Measurements from ENCODE around the gene OGA. TPM values are rescaled to one million over a fixed set of nuclear protein-coding genes. Genes with fewer than 3 reads are reported as not detected.
A peak's percentile ranks its signal among the peaks of the same experiment; 100 is the strongest.

Gene OGA
- total RNA-seq, 2 donors from 2014 or later = 411 to 421 TPM

DNA sequence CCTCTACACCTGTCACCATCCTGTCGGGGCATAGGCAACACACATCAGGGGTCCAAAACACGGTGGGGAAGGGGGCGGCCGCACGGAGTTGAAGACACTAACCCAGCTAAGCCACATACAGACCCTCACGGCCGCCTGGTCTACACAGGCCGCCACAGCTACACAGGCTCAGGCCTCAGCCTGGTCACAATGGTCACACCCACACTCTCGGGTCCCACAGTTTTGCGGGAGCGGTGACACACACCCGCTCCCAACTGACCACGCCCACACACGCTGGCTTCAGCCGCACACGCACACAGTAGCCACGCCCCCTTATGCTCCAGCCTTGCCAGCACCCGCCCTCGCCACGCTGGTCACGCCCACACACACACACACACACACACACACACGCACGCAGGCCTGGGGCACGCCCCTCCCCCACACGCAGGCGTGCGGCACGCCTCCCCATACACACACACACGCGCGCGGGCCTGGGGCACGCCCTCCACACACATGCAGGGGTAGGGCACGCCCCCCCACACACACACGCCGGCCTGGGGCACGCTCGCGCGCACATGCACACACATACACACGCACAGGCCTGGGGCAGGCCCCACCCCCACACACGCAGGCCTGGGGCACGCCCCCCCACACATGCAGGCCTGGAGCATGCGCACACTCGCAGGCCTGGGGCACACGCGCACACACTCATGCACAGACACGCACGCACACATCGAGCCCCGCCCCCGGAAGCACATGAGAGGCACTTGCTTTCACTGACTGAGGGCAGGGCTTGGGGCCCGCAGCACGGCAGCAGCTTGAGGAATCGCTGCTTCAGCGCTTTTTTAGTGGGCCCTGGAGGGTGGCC lies 12.3 kb upstream of the OGA start:
- DNase-seq (peak; percentile 92 to 97 (median 96)), ATAC-seq (peak; percentile 85)
- no peaks in the 10 kb centered on the region for H3K9me3 ChIP-seq (ENCODE audit: control insufficient read depth, low read length, poor library complexity, severe bottlenecking)
- Mint-ChIP-seq H3K36me3 (ENCODE audit: low read depth) (no peaks in the 10 kb centered on the region), H3K4me3 (peak overlapping the region; percentile 89), H3K27ac (peak overlapping the region; percentile 97), H3K27me3 (no peaks in the 10 kb centered on the region), H3K4me1 (peaks cover 54% of the 10 kb centered on the region)

DNA sequence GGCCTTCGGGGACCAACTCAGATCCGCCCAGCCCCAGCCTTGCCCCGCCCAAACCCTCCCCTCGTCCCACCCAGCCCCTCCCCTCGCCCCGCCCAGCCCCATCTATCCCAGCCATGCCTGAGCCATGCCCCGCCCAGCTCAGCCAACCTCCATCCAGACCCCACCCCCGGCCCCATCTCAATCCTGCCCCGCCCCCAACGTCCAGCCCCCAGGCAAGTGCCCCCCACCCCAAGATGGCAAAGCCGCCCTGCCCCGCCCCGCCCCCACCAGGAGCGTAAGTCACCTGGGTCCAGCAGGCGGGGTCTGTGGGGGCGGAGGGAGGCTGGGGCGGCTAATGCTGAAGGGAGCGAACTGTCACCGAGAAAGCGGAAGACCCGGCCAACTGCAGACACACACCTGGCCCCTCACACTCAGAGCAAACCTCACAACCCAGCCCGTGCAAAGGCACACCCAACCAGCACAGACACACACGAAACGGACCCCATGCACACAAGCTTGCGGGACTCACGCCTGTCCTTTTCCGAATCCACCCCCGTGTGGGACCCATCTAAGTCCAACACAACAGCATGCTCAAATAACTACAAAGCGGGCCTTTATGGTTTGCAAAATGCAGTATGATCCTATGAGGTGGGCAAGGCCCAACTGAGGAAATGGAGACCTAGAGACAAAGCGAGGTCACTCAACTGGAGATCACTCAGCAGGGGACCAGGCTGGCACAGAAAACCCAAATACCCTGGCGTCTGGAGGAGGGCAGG lies 11.5 kb upstream of the OGA start:
- no peaks in the 10 kb centered on the region for H3K27me3 Mint-ChIP-seq
- DNase-seq (peak; percentile 53 to 72 (median 67)), ATAC-seq (peak; percentile 18)
- peaks cover 47% of the 10 kb centered on the region for H3K4me1 Mint-ChIP-seq
- no peaks in the 10 kb centered on the region for H3K36me3 Mint-ChIP-seq (ENCODE audit: low read depth)
- H3K9me3 ChIP-seq (ENCODE audit: control insufficient read depth, low read length, poor library complexity, severe bottlenecking) = no peaks in the 10 kb centered on the region
- peak overlapping the region; percentile 97 for H3K27ac Mint-ChIP-seq
- H3K4me3 Mint-ChIP-seq = peak overlapping the region; percentile 89

GRCh38 chr10:101828766-101829551 lies 10.7 kb upstream of the OGA start:
- H3K4me3 Mint-ChIP-seq = no peak overlapping the region
- DNase-seq (no peak), ATAC-seq (no peak)
- no peak overlapping the region for H3K27ac Mint-ChIP-seq
- no peaks in the 10 kb centered on the region for H3K27me3 Mint-ChIP-seq
- H3K36me3 Mint-ChIP-seq (ENCODE audit: low read depth) = no peaks in the 10 kb centered on the region
- peaks cover 39% of the 10 kb centered on the region for H3K4me1 Mint-ChIP-seq
- no peaks in the 10 kb centered on the region for H3K9me3 ChIP-seq (ENCODE audit: control insufficient read depth, low read length, poor library complexity, severe bottlenecking)

- ATAC-seq (no peak), DNase-seq (no peak)
- Mint-ChIP-seq H3K4me3 (no peak overlapping the region), H3K36me3 (ENCODE audit: low read depth) (no peaks in the 10 kb centered on the region), H3K27ac (no peak overlapping the region), H3K4me1 (peaks cover 32% of the 10 kb centered on the region), H3K27me3 (no peaks in the 10 kb centered on the region)
- no peaks in the 10 kb centered on the region for H3K9me3 ChIP-seq (ENCODE audit: control insufficient read depth, low read length, poor library complexity, severe bottlenecking)
These were observed 9.8 kb upstream of the OGA start for GRCh38 chr10:101827919-101828600.

DNA sequence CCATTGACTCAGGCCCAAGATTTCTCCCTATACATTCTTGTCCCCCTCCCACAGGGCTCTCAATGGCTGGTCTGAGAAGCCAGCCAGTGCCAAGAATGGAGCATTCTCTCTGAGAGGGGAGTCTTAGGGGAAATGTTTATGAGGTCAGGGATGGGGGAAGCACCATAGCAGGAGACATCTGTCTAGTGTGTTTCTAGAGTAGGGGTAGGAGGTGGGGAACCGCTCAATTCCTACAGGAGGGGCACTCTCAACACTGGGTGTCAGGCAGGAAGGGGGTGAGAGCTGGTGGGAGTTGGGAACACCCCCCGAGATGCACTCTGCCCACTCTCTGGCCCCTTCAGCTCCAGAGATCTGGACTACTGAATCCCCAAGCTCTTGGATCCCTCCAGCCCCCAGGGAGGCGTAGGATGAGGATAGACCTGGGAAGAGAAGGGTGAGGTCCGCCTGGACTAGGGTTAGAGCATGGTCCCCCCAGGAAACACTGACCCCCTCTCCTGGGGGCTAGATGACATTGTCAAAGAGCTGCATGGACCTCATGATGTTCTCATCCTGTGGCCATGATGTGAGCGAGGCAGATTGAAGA lies 8.7 kb upstream of the OGA start:
- no peaks in the 10 kb centered on the region for H3K9me3 ChIP-seq (ENCODE audit: control insufficient read depth, low read length, poor library complexity, severe bottlenecking)
- Mint-ChIP-seq H3K36me3 (ENCODE audit: low read depth) (peaks cover 1% of the 10 kb centered on the region), H3K4me1 (peaks cover 35% of the 10 kb centered on the region), H3K4me3 (peak overlapping the region; percentile 62), H3K27me3 (no peaks in the 10 kb centered on the region), H3K27ac (peak overlapping the region; percentile 44)
- no peak for DNase-seq
- ATAC-seq = no peak

- H3K27ac Mint-ChIP-seq = no peak overlapping the region
- H3K36me3 Mint-ChIP-seq (ENCODE audit: low read depth) = peaks cover 6% of the 10 kb centered on the region
- DNase-seq (no peak), ATAC-seq (no peak)
- peaks cover 22% of the 10 kb centered on the region for H3K4me1 Mint-ChIP-seq
- no peak overlapping the region for H3K4me3 Mint-ChIP-seq
- no peaks in the 10 kb centered on the region for H3K27me3 Mint-ChIP-seq
- H3K9me3 ChIP-seq (ENCODE audit: control insufficient read depth, low read length, poor library complexity, severe bottlenecking) = no peaks in the 10 kb centered on the region
These were observed 6.5 kb upstream of the OGA start for GRCh38 chr10:101824736-101825135.

GRCh38 chr10:101818872-101819633 lies 809 bp upstream of the OGA start:
- peak overlapping the region; percentile 94 for H3K4me3 Mint-ChIP-seq
- H3K9me3 ChIP-seq (ENCODE audit: control insufficient read depth, low read length, poor library complexity, severe bottlenecking) = no peaks in the 10 kb centered on the region
- peaks cover 45% of the 10 kb centered on the region for H3K4me1 Mint-ChIP-seq
- peak overlapping the region; percentile 89 for H3K27ac Mint-ChIP-seq
- H3K27me3 Mint-ChIP-seq = no peaks in the 10 kb centered on the region
- DNase-seq (no peak), ATAC-seq (peak; percentile 56)
- peaks cover 8% of the 10 kb centered on the region for H3K36me3 Mint-ChIP-seq (ENCODE audit: low read depth)

GRCh38 chr10:101817337-101818118 lies 716 bp downstream of the OGA start:
- Mint-ChIP-seq H3K27ac (peak overlapping the region; percentile 89), H3K36me3 (ENCODE audit: low read depth) (peaks cover 8% of the 10 kb centered on the region), H3K4me3 (peak overlapping the region; percentile 94), H3K27me3 (no peaks in the 10 kb centered on the region), H3K4me1 (peaks cover 50% of the 10 kb centered on the region)
- ATAC-seq = peak; percentile 1
- H3K9me3 ChIP-seq (ENCODE audit: control insufficient read depth, low read length, poor library complexity, severe bottlenecking) = no peaks in the 10 kb centered on the region
- peak in 2 of 3 donors; percentile 19 to 27 for DNase-seq

DNA sequence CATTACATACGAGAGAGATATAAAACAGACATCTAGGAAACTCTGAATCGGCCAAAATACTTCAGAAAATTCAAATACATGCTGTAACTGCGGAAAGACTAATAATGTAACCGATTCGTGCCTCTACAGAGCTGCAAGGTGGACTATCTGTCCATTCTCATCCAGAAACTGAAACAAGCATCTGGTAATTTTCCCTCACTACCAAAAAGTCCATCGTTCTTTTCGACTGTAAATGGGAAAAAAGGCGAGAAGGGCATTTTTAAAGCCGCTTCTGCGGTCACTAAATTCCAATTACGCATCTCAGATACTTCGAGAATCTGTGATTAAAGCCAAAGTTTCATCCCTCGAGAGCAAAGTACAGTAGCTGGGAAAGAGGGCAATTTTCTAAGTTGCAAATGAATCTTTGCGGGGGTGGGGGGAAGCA lies 1.3 kb downstream of the OGA start:
- Mint-ChIP-seq H3K27ac (peak overlapping the region; percentile 89), H3K4me1 (peaks cover 44% of the 10 kb centered on the region), H3K4me3 (peak overlapping the region; percentile 94), H3K27me3 (no peaks in the 10 kb centered on the region), H3K36me3 (ENCODE audit: low read depth) (peaks cover 7% of the 10 kb centered on the region)
- DNase-seq (no peak), ATAC-seq (no peak)
- no peaks in the 10 kb centered on the region for H3K9me3 ChIP-seq (ENCODE audit: control insufficient read depth, low read length, poor library complexity, severe bottlenecking)

- H3K4me1 Mint-ChIP-seq = peaks cover 39% of the 10 kb centered on the region
- H3K4me3 Mint-ChIP-seq = peak overlapping the region; percentile 94
- ATAC-seq (no peak), DNase-seq (no peak)
- H3K27me3 Mint-ChIP-seq = no peaks in the 10 kb centered on the region
- no peaks in the 10 kb centered on the region for H3K9me3 ChIP-seq (ENCODE audit: control insufficient read depth, low read length, poor library complexity, severe bottlenecking)
- H3K36me3 Mint-ChIP-seq (ENCODE audit: low read depth) = peaks cover 4% of the 10 kb centered on the region
- peak overlapping the region; percentile 89 for H3K27ac Mint-ChIP-seq
These were observed 1.9 kb downstream of the OGA start for GRCh38 chr10:101816376-101816775.

DNA sequence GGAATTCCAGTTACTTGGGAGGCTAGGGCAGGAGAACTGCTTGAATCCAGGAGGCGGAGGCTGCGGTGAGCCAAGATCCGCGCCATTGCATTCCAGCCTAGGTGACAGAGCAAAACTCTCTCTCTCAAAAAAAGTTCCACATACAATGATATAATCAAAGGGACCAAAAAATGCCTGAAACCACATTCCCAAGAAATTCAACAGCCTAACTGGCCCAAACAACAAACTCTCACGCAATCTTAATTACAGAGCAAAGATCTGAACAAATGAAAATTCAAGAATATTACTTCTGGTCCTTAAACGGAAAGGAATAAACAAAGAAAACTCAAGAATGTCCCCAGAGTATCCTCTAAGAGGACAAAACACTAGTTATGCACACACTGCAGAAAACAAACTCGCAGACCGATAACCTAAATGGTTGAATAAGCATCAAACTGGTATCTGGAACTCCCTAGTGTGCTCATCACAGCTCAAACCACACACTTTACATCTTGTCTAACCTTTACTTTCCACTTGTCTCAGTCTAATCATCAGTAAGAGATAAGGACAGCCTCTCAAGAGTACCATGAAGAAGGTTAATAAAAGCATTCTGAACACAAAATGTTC lies 3.7 kb downstream of the OGA start:
- Mint-ChIP-seq H3K27ac (peak overlapping the region; percentile 89), H3K27me3 (no peaks in the 10 kb centered on the region), H3K4me3 (peak overlapping the region; percentile 94), H3K4me1 (peaks cover 40% of the 10 kb centered on the region), H3K36me3 (ENCODE audit: low read depth) (peaks cover 2% of the 10 kb centered on the region)
- no peaks in the 10 kb centered on the region for H3K9me3 ChIP-seq (ENCODE audit: control insufficient read depth, low read length, poor library complexity, severe bottlenecking)
- DNase-seq = no peak
- no peak for ATAC-seq

Measured in T-helper 17 cell (primary cell).